Dedifferentiated amniotic fluid mesenchymal stem cell (primary cell): ENCODE data around the gene GPR108.
"Not testable (repeated sequence)": the region's sequence is repeated elsewhere in the genome, so short reads cannot be mapped to it uniquely, and the experiment has no call there.

ENCODE experiments used
- DNase-seq: peaks from one replicate; pipeline ENCODE4 v3.0.0-alpha.2; 2016; ENCODE audit errors: extremely low spot score

GPR108 gene

DNA sequence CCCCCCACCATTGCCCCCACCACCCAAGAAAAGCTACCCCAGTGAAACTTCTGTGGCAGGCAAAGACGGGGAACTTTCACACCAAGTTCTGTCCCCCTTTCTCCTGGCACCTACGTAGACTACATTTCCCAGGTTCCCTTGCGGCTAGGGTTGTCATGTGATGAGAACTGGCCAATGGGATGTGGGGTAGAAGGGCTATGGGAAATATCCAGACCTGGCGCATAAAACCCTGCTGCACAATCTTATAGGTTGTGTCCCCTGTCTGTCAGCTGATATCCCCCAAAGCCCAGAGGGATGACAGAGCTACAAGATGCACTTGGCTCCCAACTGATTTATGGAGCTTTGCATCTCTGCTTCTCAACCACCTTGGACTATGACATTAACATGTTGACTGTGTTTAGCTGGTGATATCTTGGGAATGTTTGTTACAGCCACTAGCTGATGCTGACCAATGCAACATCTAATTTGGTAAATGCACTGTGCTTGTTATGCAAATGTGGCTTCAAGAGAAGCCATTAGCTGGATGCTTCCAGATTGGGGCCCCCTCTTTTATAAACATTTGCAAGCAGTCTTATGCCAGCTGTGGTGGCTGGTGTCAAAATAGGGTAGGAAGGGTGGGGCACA is 23.8 kb upstream of the GPR108 start:
- no peak for DNase-seq

DNA sequence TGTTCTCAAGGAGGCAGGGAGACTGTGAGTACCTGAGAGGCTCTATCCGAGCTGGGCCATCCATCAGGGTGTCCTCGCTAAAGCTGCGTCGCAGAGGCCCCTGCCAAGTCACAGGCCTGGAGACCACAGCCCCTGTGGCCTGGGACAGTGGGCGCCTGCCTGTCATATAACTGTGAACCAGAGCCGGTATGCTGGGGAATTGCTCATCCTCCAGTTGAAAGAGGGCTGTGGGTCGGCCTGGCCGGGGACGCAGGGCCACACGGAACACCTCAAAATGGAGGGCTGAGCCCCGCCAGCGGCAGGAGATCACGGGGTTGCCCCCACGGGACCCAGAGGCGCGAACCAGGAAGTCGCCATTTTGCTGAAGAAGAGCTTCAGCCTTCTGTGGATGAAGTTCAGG is 23.2 kb upstream of the GPR108 start:
- DNase-seq, result no peak

- no peak for DNase-seq
These were observed 17.5 kb upstream of the GPR108 start for GRCh38 chr19:6754653-6755463.

DNA sequence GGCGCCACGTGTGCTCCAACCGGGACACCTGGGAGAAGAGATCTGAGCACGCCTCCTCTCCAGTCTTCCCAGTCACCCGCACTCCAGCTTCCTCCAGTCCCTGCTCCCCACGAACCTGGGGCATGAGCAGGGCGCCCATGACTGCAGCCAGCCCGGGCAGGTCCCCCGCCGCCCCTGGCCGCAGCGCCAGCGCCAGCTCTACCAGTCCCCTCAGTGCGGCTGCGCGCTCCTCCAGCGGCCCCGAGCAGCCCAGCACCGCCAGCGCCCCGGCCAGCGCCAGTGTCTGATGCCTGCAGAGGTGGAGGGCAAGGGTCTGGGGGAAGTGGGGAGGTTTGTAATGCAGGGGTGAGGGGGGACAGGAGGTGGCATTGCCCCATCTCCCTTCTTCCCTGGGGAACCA is 16.8 kb upstream of the GPR108 start:
- DNase-seq, result no peak

DNA sequence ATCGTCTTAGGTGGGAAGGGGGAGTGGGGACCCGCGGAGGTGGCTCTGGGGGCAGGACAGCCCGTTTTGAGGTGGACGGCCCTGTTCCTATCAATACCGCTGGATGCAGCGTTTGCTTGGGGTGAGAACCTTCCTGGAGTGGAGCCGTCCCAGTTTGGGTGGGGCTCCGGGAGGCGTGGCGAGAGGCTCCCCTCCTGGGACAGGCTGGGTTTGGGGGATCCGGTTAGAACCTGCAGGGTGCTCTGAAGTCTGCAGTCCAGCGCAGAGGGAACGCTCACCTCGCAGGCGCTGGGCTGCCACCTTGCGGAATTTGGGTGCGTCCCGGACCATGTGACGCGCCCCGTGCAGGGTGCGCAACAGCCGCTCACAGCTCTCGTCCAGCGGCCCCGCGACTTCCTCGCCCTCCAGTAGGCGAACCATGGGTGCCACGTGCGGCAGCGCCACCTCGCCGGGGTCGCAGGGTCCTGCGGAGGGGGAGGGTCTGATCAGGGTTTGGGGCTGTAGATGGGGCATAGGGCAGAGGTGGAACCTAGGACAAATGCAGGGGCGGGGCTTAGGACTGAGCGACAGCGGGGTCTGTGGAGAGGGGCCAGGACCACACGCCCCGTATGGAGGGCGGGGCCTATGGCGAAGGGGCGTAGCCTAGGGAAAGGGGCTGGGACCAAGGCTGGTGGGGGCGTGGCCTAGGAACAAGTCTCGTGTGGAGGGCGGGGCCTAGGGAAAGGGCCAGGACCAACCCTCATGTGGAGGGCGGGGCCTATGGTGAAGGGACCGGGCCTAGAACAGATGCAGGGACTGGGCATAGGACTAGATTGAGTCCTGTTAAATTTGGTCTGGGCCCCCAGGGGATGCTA is 16.0 kb upstream of the GPR108 start:
- no peak for DNase-seq

DNA sequence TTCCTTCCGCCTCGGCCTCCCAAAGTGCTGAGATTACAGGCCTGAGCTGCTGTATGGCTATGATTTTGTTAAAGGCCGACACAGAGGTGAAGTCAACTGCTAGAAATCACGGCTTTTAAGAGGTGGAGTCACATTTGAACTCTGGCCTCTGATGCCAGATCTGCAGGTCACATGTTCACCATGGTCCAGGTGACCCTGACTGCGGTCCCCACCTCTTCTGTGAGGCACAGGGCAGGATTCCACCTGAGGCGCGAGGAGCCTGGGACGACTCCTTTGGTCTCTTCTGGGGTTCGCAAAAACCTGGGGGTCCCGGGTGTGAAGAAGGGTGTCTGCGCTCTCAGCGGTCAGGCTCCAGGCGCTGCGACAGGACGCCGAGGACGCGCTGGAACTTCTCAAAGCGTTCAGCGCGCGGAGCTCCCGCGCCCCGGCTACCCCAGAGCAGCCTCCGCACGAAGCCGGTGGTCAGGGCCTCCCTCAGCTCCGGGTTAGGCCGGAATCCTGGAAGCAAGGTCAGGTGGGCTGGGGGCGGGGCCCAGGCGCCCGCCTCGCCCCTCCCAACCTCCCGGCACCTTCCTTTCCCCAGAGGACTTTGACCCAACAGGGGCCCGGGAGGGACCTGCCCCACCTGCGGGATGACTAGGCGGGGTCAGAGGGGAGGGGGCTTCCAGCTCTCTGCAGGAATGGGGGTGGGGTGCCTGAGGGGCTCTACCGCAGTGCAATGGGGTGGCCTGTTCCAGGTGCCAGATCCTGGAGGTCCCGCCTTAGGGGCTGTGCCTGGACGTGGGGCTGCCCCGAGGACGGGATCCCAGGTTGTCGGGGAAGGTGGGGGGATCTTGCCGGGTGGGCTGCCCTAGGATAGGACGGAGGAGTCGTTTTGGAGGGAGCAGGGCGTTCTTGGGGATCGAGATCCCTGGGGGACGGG is 15.1 kb upstream of the GPR108 start:
- no peak for DNase-seq

GRCh38 chr19:6751189-6751588 is 13.8 kb upstream of the GPR108 start:
- no peak for DNase-seq

GRCh38 chr19:6750062-6750461 is 12.7 kb upstream of the GPR108 start:
- no peak for DNase-seq

DNA sequence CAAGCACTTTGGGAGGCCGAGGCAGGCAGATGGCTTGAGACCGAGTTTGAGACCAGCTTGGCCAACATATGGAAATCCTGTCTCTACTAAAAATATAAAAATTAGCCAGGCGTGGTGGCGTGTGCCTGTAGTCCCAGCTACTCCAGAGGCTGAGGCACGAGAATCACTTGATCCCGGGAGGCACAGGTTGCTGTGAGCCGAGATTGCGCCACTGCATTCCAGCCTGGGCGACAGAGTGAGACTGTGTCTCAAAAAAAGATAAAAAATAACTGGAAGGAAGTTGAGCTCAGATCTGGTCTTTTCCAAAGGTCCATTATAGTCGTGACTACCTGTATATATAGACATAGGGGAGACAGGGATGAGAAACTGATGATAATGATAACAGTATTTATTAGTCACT is 11.2 kb upstream of the GPR108 start:
- not testable (repeated sequence) for DNase-seq

- no peak for DNase-seq
These were observed 8.6 kb upstream of the GPR108 start for GRCh38 chr19:6745965-6746364.

DNA sequence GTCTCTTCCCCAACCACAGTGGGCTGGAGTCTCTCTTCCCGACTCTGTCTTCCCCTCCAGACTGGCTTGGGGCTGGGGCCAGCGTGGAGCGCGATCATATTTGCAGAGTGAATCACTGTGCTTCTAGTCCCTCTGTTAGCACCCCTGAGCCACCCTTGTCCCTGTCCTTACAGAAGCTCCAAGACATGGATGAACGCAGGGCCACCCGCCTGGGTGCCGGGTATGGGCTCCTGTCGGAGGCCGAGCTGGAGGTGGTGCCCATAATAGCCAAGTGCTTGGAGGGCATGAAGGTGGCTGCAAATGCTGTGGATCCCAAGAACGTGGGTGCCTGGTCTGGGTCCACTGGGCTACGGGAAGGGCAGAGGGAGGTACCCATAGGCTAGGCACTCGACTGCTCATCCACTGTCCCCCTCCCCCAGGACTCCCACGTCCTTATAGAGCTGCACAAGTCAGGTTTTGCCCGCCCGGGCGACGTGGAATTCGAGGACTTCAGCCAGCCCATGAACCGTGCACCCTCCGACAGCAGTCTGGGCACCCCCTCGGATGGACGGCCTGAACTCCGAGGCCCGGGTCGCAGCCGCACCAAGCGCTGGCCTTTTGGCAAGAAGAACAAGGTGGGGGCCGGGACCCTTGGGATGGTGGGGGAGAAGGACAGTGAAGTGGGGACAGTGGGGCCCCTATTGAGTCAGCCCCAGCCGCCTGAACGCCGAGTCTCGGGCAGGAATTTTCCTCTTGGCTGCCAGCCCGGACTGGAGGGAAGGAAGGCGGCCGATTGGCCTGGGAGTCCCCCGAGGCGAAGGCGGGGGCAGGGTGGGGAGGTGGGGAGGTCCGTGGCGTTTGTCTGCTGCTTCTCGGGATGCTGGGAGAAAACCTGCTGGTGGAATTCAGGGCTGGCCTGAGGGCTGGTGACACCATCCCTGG is 7.3 kb upstream of the GPR108 start:
- DNase-seq, result peak; percentile 85

DNA sequence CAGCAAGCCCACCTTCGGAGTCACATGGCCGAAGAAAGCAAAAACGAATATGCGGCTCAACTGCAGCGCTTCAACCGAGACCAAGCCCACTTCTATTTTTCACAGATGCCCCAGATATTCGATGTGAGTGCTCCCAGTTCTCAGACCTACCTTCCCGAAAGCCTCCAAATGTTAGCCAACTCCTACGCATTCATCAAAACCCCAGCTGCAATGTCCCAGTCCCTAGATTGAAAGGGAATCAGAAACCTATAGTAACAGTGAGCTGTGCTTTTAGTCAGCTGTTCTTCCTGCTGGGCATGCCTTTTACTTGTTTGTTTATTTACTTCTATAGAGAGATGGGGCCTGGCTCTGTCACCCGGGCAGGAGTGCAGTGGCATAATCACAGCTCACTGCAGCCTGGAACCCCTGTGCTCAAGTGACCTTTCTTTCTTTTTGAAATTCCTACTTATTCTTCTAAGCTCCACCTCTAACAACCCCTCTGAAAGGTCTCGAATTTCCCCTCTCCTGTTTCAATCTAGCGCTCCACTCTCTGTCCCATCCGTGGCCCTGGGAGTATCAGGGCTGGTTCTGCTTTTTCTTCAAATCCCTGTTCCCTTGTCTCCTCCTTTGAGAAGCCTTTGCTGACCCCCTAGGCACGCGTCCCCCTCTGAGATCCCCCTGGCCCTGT is 6.5 kb upstream of the GPR108 start:
- DNase-seq, result no peak

- DNase-seq, result no peak
These were observed 5.7 kb upstream of the GPR108 start for GRCh38 chr19:6743066-6743465.

DNA sequence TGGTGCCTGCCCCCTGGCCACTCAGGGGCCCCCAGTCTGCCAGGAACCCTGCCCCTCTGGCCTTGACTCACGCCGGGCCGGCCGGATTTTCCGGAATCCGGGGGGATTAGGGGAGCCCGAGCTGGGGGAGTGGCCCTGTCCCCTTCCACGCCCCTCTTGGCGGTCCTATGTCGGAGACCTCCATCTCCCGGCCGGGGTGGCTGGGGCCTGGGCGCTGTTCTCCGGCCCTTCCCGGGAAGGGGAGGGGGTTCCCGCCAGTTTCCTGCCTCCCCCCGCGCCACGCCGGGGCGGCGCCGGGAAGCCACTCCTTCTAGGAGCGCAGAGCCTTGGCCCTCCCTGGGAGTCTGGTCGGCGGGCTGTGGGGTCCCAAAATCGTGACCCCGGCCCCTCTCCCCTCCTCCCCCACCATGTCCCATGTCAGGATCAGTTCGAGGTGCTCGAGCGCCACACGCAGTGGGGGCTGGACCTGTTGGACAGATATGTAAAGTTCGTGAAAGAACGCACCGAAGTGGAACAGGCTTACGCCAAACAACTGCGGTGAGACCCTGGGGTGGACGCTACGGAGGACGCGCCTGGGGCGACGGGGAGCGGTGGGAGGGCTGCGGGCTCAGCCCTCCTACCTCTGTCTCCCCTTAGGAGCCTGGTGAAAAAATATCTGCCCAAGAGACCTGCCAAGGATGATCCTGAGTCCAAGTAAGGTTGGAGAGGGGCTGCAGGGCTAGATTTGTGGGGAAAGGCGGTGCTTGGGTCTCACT is 3.4 kb upstream of the GPR108 start:
- DNase-seq, result no peak

DNA sequence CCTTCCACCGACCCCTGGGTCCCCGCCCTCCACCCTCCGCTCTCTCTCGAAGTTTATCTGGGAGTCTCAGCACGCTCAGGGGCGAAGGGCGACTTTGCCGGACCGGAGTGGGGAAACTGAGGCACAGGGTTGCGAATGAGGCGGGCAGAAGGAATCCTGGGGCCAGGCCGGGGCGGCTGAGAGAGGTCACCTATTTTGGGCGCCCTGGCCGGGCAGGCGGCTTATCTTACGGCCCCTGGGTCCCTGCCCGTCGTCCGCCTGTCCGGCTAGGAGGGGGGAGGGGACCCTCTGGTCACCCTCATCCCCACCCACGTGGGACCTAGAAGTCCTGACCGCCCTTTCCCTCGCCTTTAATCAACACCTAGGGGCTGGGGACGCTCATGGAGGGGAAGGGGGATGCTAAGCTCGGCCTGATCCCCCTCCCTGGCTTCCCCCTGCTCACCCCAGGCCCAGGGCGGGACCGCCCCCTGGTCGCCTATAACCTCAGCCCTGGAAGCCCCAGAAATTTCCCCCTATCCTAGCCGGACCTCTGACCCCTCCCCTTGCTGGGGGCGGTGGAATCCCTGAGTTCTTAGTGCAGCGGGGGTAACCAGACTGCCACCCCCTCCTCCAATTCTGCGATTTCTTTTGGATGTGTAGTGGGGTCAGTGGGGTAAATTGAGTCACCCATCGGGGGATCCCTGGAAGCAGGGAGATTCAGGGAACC is 2.7 kb upstream of the GPR108 start:
- no peak for DNase-seq

- peak; percentile 66 for DNase-seq
These were observed 2.1 kb upstream of the GPR108 start, which contains the start of gene TRIP10 for GRCh38 chr19:6739390-6739882. Gene TRIP10, plus strand, starts transcription at chr19:6739680. Its CDS starts 82 bp downstream, at chr19:6739762.

- no peak for DNase-seq
These were observed 1.5 kb upstream of the GPR108 start for GRCh38 chr19:6738787-6739389.
